Measurements from ENCODE around the gene FAM120A. TPM values are rescaled to one million over a fixed set of nuclear protein-coding genes. Genes with fewer than 3 reads are reported as not detected.

The FAM120A gene
- total and polyA plus RNA-seq, 2 of the 13 experiments (the other 11 are each of a cell fraction or from before 2014, with no cell fraction given): 41.3 to 44.4 TPM

GRCh38 chr9:93451849-93452709, 594 bp downstream of the FAM120A start (continued):
- TF ChIP-seq ZBTB3 (CRISPR knock-in tag; IDR thresholded peaks at IDR 0.05; ENCODE audit: borderline replicate concordance, low read depth) (no peak), DRAP1 (CRISPR knock-in tag; IDR thresholded peaks at IDR 0.05) (no peak), MTA1 (CRISPR knock-in tag; IDR thresholded peaks at IDR 0.05; ENCODE audit: borderline replicate concordance) (no peak), SUZ12 (IDR thresholded peaks at IDR 0.05; ENCODE audit: low read depth, low read length) (no peak), POLR2AphosphoS5 (IDR thresholded peaks at IDR 0.05; ENCODE audit: low read depth, low read length) (no peak), GTF3A (CRISPR knock-in tag; conservative IDR thresholded peaks at IDR 0.05) (no peak), HNF1A (IDR thresholded peaks at IDR 0.05; ENCODE audit: low read depth) (no peak), HNF1A (CRISPR knock-in tag; IDR thresholded peaks at IDR 0.05; ENCODE audit: borderline replicate concordance) (0 out of 2 replicates have a peak, but pooled peaks have one; percentile 35), ZFP37 (CRISPR knock-in tag; IDR thresholded peaks at IDR 0.05; ENCODE audit: borderline replicate concordance) (no peak), GMEB2 (CRISPR knock-in tag; IDR thresholded peaks at IDR 0.05; ENCODE audit: low read depth) (no peak), POLR2AphosphoS2 (IDR thresholded peaks at IDR 0.05; ENCODE audit: low read depth, low read length) (no peak), THAP8 (CRISPR knock-in tag; IDR thresholded peaks at IDR 0.05; ENCODE audit: borderline replicate concordance) (0 out of 2 replicates have a peak, but pooled peaks have one; percentile 22), DNMT3B (CRISPR knock-in tag; conservative IDR thresholded peaks at IDR 0.05) (no peak), ZNF709 (CRISPR knock-in tag; IDR thresholded peaks at IDR 0.05) (no peak), YEATS4 (CRISPR knock-in tag; IDR thresholded peaks at IDR 0.05; ENCODE audit: borderline replicate concordance) (no peak; the same call in none of the 2 replicates), ZNF282 (IDR thresholded peaks at IDR 0.05; ENCODE audit: partially characterized antibody) (no peak), MAFF (IDR thresholded peaks at IDR 0.05; ENCODE audit: low read depth, low read length) (no peak), PAX8 (CRISPR knock-in tag; IDR thresholded peaks at IDR 0.05; ENCODE audit: borderline replicate concordance) (no peak), HES4 (CRISPR knock-in tag; IDR thresholded peaks at IDR 0.05; ENCODE audit: borderline replicate concordance) (no peak), MAF1 (CRISPR knock-in tag; IDR thresholded peaks at IDR 0.05; ENCODE audit: borderline replicate concordance) (0 out of 2 replicates have a peak, but pooled peaks have one; percentile 61), KDM6A (CRISPR knock-in tag; IDR thresholded peaks at IDR 0.05; ENCODE audit: low read depth) (no peak), ZNF782 (CRISPR knock-in tag; IDR thresholded peaks at IDR 0.05; ENCODE audit: borderline replicate concordance) (peak; percentile 72), MED1 (CRISPR knock-in tag; IDR thresholded peaks at IDR 0.05) (0 out of 2 replicates have a peak, but pooled peaks have one; percentile 11), ATM (IDR thresholded peaks at IDR 0.05; ENCODE audit: borderline replicate concordance) (no peak)

Data from HepG2 (cell line).